H9 (cell line): Measurements from ENCODE around the gene SLA2. TPM values are rescaled to one million over a fixed set of nuclear protein-coding genes. Genes with fewer than 3 reads are reported as not detected.

Source experiments
- DNase-seq: peaks from one replicate; pipeline ENCODE4 v3.0.0-alpha.2; 2017
- H2AFZ ChIP-seq: one replicate; pipeline ENCODE4 v1.6.1; 2013; ENCODE audit warnings: mild to moderate bottlenecking, low read length, control low read depth, moderate library complexity
- H2AK5ac ChIP-seq: 2 replicates; pipeline ENCODE4 v1.6.1; 2013; ENCODE audit warnings: low read length, control low read depth, mixed read lengths; ENCODE audit not compliant: insufficient read length
- H2BK120ac ChIP-seq: one replicate; pipeline ENCODE4 v1.6.1; 2013; ENCODE audit warnings: low read depth, mild to moderate bottlenecking, low read length, control low read depth, inconsistent platforms; ENCODE audit not compliant: poor library complexity, severe bottlenecking
- H2BK12ac ChIP-seq: 2 replicates; pipeline ENCODE4 v1.6.1; 2013; ENCODE audit warnings: low read length, control low read depth, mixed read lengths, low read depth; ENCODE audit not compliant: insufficient read length
- H2BK15ac ChIP-seq: 2 replicates; pipeline ENCODE4 v1.6.1; 2013; ENCODE audit warnings: low read depth, low read length, control low read depth
- H2BK20ac ChIP-seq: one replicate; pipeline ENCODE4 v1.6.1; 2013; ENCODE audit warnings: low read depth, mild to moderate bottlenecking, low read length, control low read depth, inconsistent platforms; ENCODE audit not compliant: poor library complexity, severe bottlenecking
- H2BK5ac ChIP-seq: 2 replicates; pipeline ENCODE4 v1.6.1; 2013; ENCODE audit warnings: low read length, control low read depth, mixed read lengths; ENCODE audit not compliant: insufficient read length
- H3K14ac ChIP-seq: 2 replicates; pipeline ENCODE4 v1.6.1; 2013; ENCODE audit warnings: low read length, control low read depth; ENCODE audit not compliant: insufficient read depth
- H3K18ac ChIP-seq: 2 replicates; pipeline ENCODE4 v1.6.1; 2013; ENCODE audit warnings: low read depth, mild to moderate bottlenecking, mixed read lengths, low read length, control low read depth; ENCODE audit not compliant: insufficient read length
- H3K23ac ChIP-seq: 2 replicates; pipeline ENCODE4 v1.6.1; 2013; ENCODE audit warnings: low read length, control low read depth, mixed read lengths, low read depth; ENCODE audit not compliant: insufficient read length
- H3K23me2 ChIP-seq: 2 replicates; pipeline ENCODE4 v1.6.1; 2013; ENCODE audit warnings: low read depth, mild to moderate bottlenecking, mixed read lengths, low read length, control low read depth; ENCODE audit not compliant: insufficient read length, poor library complexity, severe bottlenecking
- H3K27ac ChIP-seq: 2 replicates; pipeline ENCODE4 v1.5.1; 2013; ENCODE audit warnings: low read length, control low read depth, mixed read lengths, low read depth; ENCODE audit not compliant: insufficient read length
- H3K27me3 ChIP-seq: 2 replicates; pipeline ENCODE4 v1.6.1; 2013; ENCODE audit warnings: low read length, control low read depth, inconsistent platforms; ENCODE audit not compliant: insufficient read depth
- H3K4ac ChIP-seq: 2 replicates; pipeline ENCODE4 v1.6.1; 2013; ENCODE audit warnings: low read depth, mild to moderate bottlenecking, control low read depth, inconsistent platforms, low read length, moderate library complexity
- H3K4me1 ChIP-seq: 2 replicates; pipeline ENCODE4 v1.6.1; 2013; ENCODE audit warnings: low read length, control low read depth, inconsistent platforms; ENCODE audit not compliant: insufficient read depth
- H3K4me2 ChIP-seq: 2 replicates; pipeline ENCODE4 v1.6.1; 2013; ENCODE audit warnings: low read length, control low read depth, mixed read lengths; ENCODE audit not compliant: insufficient read length, insufficient read depth
- H3K56ac ChIP-seq: 2 replicates; pipeline ENCODE4 v1.6.1; 2013; ENCODE audit warnings: low read depth, mild to moderate bottlenecking, mixed read lengths, low read length, control low read depth; ENCODE audit not compliant: insufficient read length
- H3K79me1 ChIP-seq: 2 replicates; pipeline ENCODE4 v1.6.1; 2013; ENCODE audit warnings: low read depth, mild to moderate bottlenecking, moderate library complexity, low read length, control low read depth, inconsistent platforms; ENCODE audit not compliant: insufficient read depth, poor library complexity, severe bottlenecking
- H3K79me2 ChIP-seq: 2 replicates; pipeline ENCODE4 v1.6.1; 2013; ENCODE audit warnings: low read length, control low read depth, inconsistent platforms; ENCODE audit not compliant: insufficient read depth
- H3K9ac ChIP-seq: 2 replicates; pipeline ENCODE4 v1.6.1; 2013; ENCODE audit warnings: low read length, control low read depth, mixed read lengths; ENCODE audit not compliant: insufficient read length; ENCODE audit errors: extremely low read depth
- H3K9me3 ChIP-seq: one replicate; pipeline ENCODE4 v1.6.1; 2013; ENCODE audit warnings: low read depth, low read length, inconsistent platforms; ENCODE audit not compliant: control insufficient read depth
- H3T11ph ChIP-seq: one replicate; pipeline ENCODE4 v1.6.1; 2013; ENCODE audit warnings: mild to moderate bottlenecking, low read length, control low read depth, inconsistent platforms
- H4K20me1 ChIP-seq: one replicate; pipeline ENCODE4 v1.6.1; 2013; ENCODE audit not compliant: control insufficient read depth, insufficient read length, insufficient read depth
- H4K5ac ChIP-seq: 2 replicates; pipeline ENCODE4 v1.6.1; 2013; ENCODE audit warnings: low read depth, mild to moderate bottlenecking, mixed read lengths, low read length, control low read depth; ENCODE audit not compliant: insufficient read length
- H4K8ac ChIP-seq: replicated peaks from 2 replicates; pipeline ENCODE4 v1.6.1; 2013; ENCODE audit warnings: low read length, control low read depth, mixed read lengths, low read depth; ENCODE audit not compliant: insufficient read length
- H4K91ac ChIP-seq: 2 replicates; pipeline ENCODE4 v1.6.1; 2013; ENCODE audit warnings: low read depth, mild to moderate bottlenecking, moderate library complexity, mixed read lengths, low read length, control low read depth; ENCODE audit not compliant: insufficient read length
- H3K27ac Mint-ChIP-seq, 3 experiments: 2 replicates in 2 of 3; 3 replicates in 1 of 3; pipeline ENCODE4 v1.8.0; 2020 to 2021; ENCODE audit warnings: mixed read lengths in 3 of 3, mild to moderate bottlenecking in 1 of 3, moderate library complexity in 1 of 3
- H3K27me3 Mint-ChIP-seq: 2 replicates; pipeline ENCODE4 v1.8.0; 2021; ENCODE audit warnings: low read depth, mild to moderate bottlenecking, moderate library complexity, mixed read lengths
- H3K36me3 Mint-ChIP-seq, 3 experiments: 2 replicates in 2 of 3; 3 replicates in 1 of 3; pipeline ENCODE4 v1.8.0; 2020 to 2021; ENCODE audit warnings: low read depth in 3 of 3, mixed read lengths in 3 of 3; ENCODE audit not compliant: insufficient read depth in 1 of 3
- H3K4me1 Mint-ChIP-seq, 2 experiments: 2 replicates each; pipeline ENCODE4 v1.8.0; 2020; ENCODE audit warnings: mixed read lengths in 2 of 2
- H3K4me3 Mint-ChIP-seq, 2 experiments: 2 replicates in 1 of 2; 3 replicates in 1 of 2; pipeline ENCODE4 v1.8.0; 2020 to 2021; ENCODE audit warnings: mild to moderate bottlenecking in 2 of 2, mixed read lengths in 2 of 2, moderate library complexity in 1 of 2
- H3K9me3 Mint-ChIP-seq, 2 experiments: 2 replicates in 1 of 2; 3 replicates in 1 of 2; pipeline ENCODE4 v1.8.0; 2020; ENCODE audit warnings: mild to moderate bottlenecking in 2 of 2, mixed read lengths in 2 of 2, moderate library complexity in 1 of 2
- CTCF ChIP-seq: fragments of 200-600 bp; sonication (generic); conservative IDR thresholded peaks from 3 replicates; pipeline ENCODE4 v1.8.0; 2021; ENCODE audit warnings: antibody characterized with exemption, mild to moderate bottlenecking
- WGBS: extraction: QIAGEN DNeasy Blood & Tissue Kit; methylation state at CpG from one replicate; pipeline ENCODE4 v1.1.7; 2013; ENCODE audit warnings: missing lambda C conversion rate, low lambda C conversion rate, mixed read lengths; ENCODE audit not compliant: insufficient read length; ENCODE audit errors: extremely low coverage; 5-methylcytosine and 5-hydroxymethylcytosine counted together
- total RNA-seq: library from RNA; stranded (reverse); gene quantifications from 2 replicates; pipeline ENCODE4 v1.2.1, GENCODE V29; 2021

Gene SLA2
- total RNA-seq, 1 experiment from 2014 or later: 0.20 TPM

- H3K36me3 Mint-ChIP-seq: peaks cover 13 to 49% (median 39%) of the 10 kb centered on the region in 3 experiments; a peak in 6 of 7 replicates
- Histone ChIP-seq H3K14ac (no peak overlapping the region; the same call in 1 of the 2 replicates), H4K5ac (no peak overlapping the region), H3T11ph (no peak overlapping the region), H3K9ac (no peak overlapping the region), H2AK5ac (no peak overlapping the region), H3K18ac (no peak overlapping the region), H3K27me3 (no peaks in the 10 kb centered on the region), H3K56ac (no peak overlapping the region), H3K4me2 (no peak overlapping the region), H2BK120ac (no peak overlapping the region), H3K23me2 (no peaks in the 10 kb centered on the region), H2BK12ac (no peak overlapping the region), H4K20me1 (no peaks in the 10 kb centered on the region), H4K8ac (no peak overlapping the region), H2BK15ac (no peak overlapping the region), H3K23ac (no peak overlapping the region), H2BK5ac (no peak overlapping the region), H2BK20ac (no peak overlapping the region), H2AFZ (no peak overlapping the region), H3K4ac (no peak overlapping the region), H3K79me1 (no peaks in the 10 kb centered on the region), H3K9me3 (no peaks in the 10 kb centered on the region), H3K79me2 (no peaks in the 10 kb centered on the region), H4K91ac (no peak overlapping the region), H3K4me1 (no peaks in the 10 kb centered on the region), H3K27ac (no peak overlapping the region)
- H3K27me3 Mint-ChIP-seq: no peaks in the 10 kb centered on the region
- WGBS: no CpG with 5 or more reads among the region's 14 CpGs
- no peaks in the 10 kb centered on the region for H3K4me1 Mint-ChIP-seq
- no peak for DNase-seq
- no peak overlapping the region for H3K4me3 Mint-ChIP-seq
- H3K9me3 Mint-ChIP-seq: no peaks in the 10 kb centered on the region
- no peak for TF ChIP-seq CTCF
- H3K27ac Mint-ChIP-seq: peak overlapping the region in 2 of 3 experiments; percentile 5 to 52; a peak in 3 of 7 replicates
These were observed 31.0 kb downstream of the SLA2 start for GRCh38 chr20:36614781-36615557.
